ENCODE data around the gene CYTIP.

DNA sequence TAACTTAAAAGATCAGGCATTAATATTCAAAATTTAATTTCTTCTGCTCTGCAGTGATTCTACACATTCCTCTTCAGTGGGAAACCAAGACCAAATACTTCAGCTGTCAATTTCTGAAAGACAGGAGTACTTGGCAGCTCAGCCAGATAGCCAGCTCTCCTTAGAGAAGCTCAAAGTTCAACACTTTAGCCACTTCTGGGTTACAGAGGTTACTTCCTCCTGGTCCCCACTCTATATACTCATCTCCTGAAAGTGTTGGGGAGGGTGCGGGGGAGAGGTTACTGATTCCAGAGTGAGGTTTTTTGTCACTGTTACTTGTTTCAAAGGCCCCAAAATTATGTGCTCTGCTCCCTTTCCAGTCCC lies 4.1 kb downstream of the CYTIP start:
- TF ChIP-seq CTCF (IDR thresholded peaks at IDR 0.05) (no peak), MAX (CRISPR knock-in tag; IDR thresholded peaks at IDR 0.05) (no peak), MXD4 (CRISPR knock-in tag; IDR thresholded peaks at IDR 0.05; ENCODE audit: borderline replicate concordance) (no peak), USF2 (CRISPR knock-in tag; IDR thresholded peaks at IDR 0.05) (no peak), CREB1 (CRISPR knock-in tag; IDR thresholded peaks at IDR 0.05) (no peak), JUN (CRISPR knock-in tag; IDR thresholded peaks at IDR 0.05) (no peak), USF1 (CRISPR knock-in tag; IDR thresholded peaks at IDR 0.05) (no peak), TEAD4 (CRISPR knock-in tag; IDR thresholded peaks at IDR 0.05) (no peak), ZNF317 (CRISPR knock-in tag; IDR thresholded peaks at IDR 0.05; ENCODE audit: borderline replicate concordance, low read depth) (no peak), FOXJ3 (CRISPR knock-in tag; IDR thresholded peaks at IDR 0.05; ENCODE audit: borderline replicate concordance) (no peak)
- TF ChIP-seq, protein P1, sequence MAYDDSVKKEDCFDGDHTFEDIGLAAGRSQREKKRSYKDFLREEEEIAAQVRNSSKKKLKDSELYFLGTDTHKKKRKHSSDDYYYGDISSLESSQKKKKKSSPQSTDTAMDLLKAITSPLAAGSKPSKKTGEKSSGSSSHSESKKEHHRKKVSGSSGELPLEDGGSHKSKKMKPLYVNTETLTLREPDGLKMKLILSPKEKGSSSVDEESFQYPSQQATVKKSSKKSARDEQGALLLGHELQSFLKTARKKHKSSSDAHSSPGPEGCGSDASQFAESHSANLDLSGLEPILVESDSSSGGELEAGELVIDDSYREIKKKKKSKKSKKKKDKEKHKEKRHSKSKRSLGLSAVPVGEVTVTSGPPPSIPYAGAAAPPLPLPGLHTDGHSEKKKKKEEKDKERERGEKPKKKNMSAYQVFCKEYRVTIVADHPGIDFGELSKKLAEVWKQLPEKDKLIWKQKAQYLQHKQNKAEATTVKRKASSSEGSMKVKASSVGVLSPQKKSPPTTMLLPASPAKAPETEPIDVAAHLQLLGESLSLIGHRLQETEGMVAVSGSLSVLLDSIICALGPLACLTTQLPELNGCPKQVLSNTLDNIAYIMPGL (CRISPR knock-in tag; IDR thresholded peaks at IDR 0.05), result no peak
